Measurements from ENCODE around the gene WASF3.

Gene WASF3

GRCh38 chr13:26590379-26590778 lies 32.9 kb downstream of the WASF3 start:
- DNase-seq (ENCODE audit: low read depth) = no peak

- no peak for DNase-seq (ENCODE audit: low read depth)
Measured at GRCh38 chr13:26590951-26591350, 33.5 kb downstream of the WASF3 start.

GRCh38 chr13:26591672-26592071 lies 34.2 kb downstream of the WASF3 start:
- no peak for DNase-seq (ENCODE audit: low read depth)

GRCh38 chr13:26593661-26594060 lies 36.2 kb downstream of the WASF3 start:
- DNase-seq (ENCODE audit: low read depth) = no peak

- no peak for DNase-seq (ENCODE audit: low read depth)
Measured at GRCh38 chr13:26594363-26594762, 36.9 kb downstream of the WASF3 start.

GRCh38 chr13:26596458-26596857 lies 39.0 kb downstream of the WASF3 start:
- no peak for DNase-seq (ENCODE audit: low read depth)

- no peak for DNase-seq (ENCODE audit: low read depth)
Measured at GRCh38 chr13:26599403-26599802, 41.9 kb downstream of the WASF3 start.

- DNase-seq (ENCODE audit: low read depth) = no peak
Measured at GRCh38 chr13:26599860-26600259, 42.4 kb downstream of the WASF3 start.

GRCh38 chr13:26600343-26600742 lies 42.9 kb downstream of the WASF3 start:
- no peak for DNase-seq (ENCODE audit: low read depth)

GRCh38 chr13:26601669-26602068 lies 44.2 kb downstream of the WASF3 start:
- DNase-seq (ENCODE audit: low read depth) = no peak

GRCh38 chr13:26602783-26603182 lies 45.3 kb downstream of the WASF3 start:
- DNase-seq (ENCODE audit: low read depth) = no peak

- DNase-seq (ENCODE audit: low read depth) = no peak
Measured at GRCh38 chr13:26604784-26605545, 47.5 kb downstream of the WASF3 start.

GRCh38 chr13:26605845-26606244 lies 48.4 kb downstream of the WASF3 start:
- no peak for DNase-seq (ENCODE audit: low read depth)

GRCh38 chr13:26606631-26607030 lies 49.1 kb downstream of the WASF3 start:
- DNase-seq (ENCODE audit: low read depth) = no peak

GRCh38 chr13:26614721-26615120 lies 57.2 kb downstream of the WASF3 start:
- DNase-seq (ENCODE audit: low read depth) = no peak

- DNase-seq (ENCODE audit: low read depth) = no peak
Measured at GRCh38 chr13:26616126-26616525, 58.6 kb downstream of the WASF3 start.

- DNase-seq (ENCODE audit: low read depth) = no peak
Measured at GRCh38 chr13:26618726-26619125, 61.2 kb downstream of the WASF3 start.

GRCh38 chr13:26619358-26619757 lies 61.9 kb downstream of the WASF3 start:
- DNase-seq (ENCODE audit: low read depth) = peak; percentile 59

GRCh38 chr13:26621731-26622401 lies 64.4 kb downstream of the WASF3 start:
- no peak for DNase-seq (ENCODE audit: low read depth)

GRCh38 chr13:26623125-26623524 lies 65.6 kb downstream of the WASF3 start:
- no peak for DNase-seq (ENCODE audit: low read depth)

- no peak for DNase-seq (ENCODE audit: low read depth)
Measured at GRCh38 chr13:26624572-26624971, 67.1 kb downstream of the WASF3 start.

GRCh38 chr13:26626271-26626670 lies 68.8 kb downstream of the WASF3 start:
- DNase-seq (ENCODE audit: low read depth) = no peak

- no peak for DNase-seq (ENCODE audit: low read depth)
Measured at GRCh38 chr13:26628706-26629105, 71.2 kb downstream of the WASF3 start.

Data from non-pigmented ciliary epithelial cell (primary cell).